ENCODE results near the gene CD36.

CD36 gene

GRCh38 chr7:80643336-80643915 lies 5.0 kb downstream of the CD36 start:
- H3K27ac ChIP-seq (ENCODE audit: low read length), result no peak overlapping the region
- H3K4me1 ChIP-seq (ENCODE audit: low read length), result no peaks in the 10 kb centered on the region
- no peaks in the 10 kb centered on the region for H3K27me3 ChIP-seq (replicated peaks; ENCODE audit: insufficient read depth, low read length)
- H3K9me3 ChIP-seq (replicated peaks; ENCODE audit: insufficient read depth, low read length), result no peaks in the 10 kb centered on the region
- H3K9me2 ChIP-seq (replicated peaks; ENCODE audit: insufficient read depth, low read length), result no peaks in the 10 kb centered on the region
- H3K4me3 ChIP-seq (ENCODE audit: low read length), result no peak overlapping the region
- H3K79me2 ChIP-seq (ENCODE audit: low read length), result no peaks in the 10 kb centered on the region
- no peak for DNase-seq
- no peaks in the 10 kb centered on the region for H3F3A ChIP-seq (ENCODE audit: insufficient read depth, low read length)
- TF ChIP-seq EZH2phosphoT487 (IDR thresholded peaks at IDR 0.05; ENCODE audit: low read length) (no peak), EZH2 (optimal IDR thresholded peaks at IDR 0.05; ENCODE audit: low read depth, low read length) (no peak), CTCF (IDR thresholded peaks at IDR 0.05; ENCODE audit: low read length) (no peak)
- H3K9ac ChIP-seq (ENCODE audit: low read length), result no peak overlapping the region
- H3K4me2 ChIP-seq (ENCODE audit: low read depth, low read length), result no peak overlapping the region
- no peaks in the 10 kb centered on the region for H3K36me3 ChIP-seq (replicated peaks; ENCODE audit: insufficient read depth, low read length)
- H4K20me1 ChIP-seq (ENCODE audit: insufficient read depth, low read length), result no peaks in the 10 kb centered on the region
- no peak overlapping the region for H2AFZ ChIP-seq (ENCODE audit: low read length)

GRCh38 chr7:80644054-80644453 lies 5.6 kb downstream of the CD36 start:
- no peak for DNase-seq
- Histone ChIP-seq H3K27ac (ENCODE audit: low read length) (no peak overlapping the region), H3K9me3 (replicated peaks; ENCODE audit: insufficient read depth, low read length) (no peaks in the 10 kb centered on the region), H3K9me2 (replicated peaks; ENCODE audit: insufficient read depth, low read length) (no peaks in the 10 kb centered on the region), H3K9ac (ENCODE audit: low read length) (no peak overlapping the region), H3K4me3 (ENCODE audit: low read length) (no peak overlapping the region), H3F3A (ENCODE audit: insufficient read depth, low read length) (no peaks in the 10 kb centered on the region), H3K4me1 (ENCODE audit: low read length) (no peaks in the 10 kb centered on the region), H2AFZ (ENCODE audit: low read length) (no peak overlapping the region), H3K36me3 (replicated peaks; ENCODE audit: insufficient read depth, low read length) (no peaks in the 10 kb centered on the region), H4K20me1 (ENCODE audit: insufficient read depth, low read length) (no peaks in the 10 kb centered on the region), H3K79me2 (ENCODE audit: low read length) (no peaks in the 10 kb centered on the region), H3K4me2 (ENCODE audit: low read depth, low read length) (no peak overlapping the region), H3K27me3 (replicated peaks; ENCODE audit: insufficient read depth, low read length) (no peaks in the 10 kb centered on the region)
- TF ChIP-seq EZH2phosphoT487 (IDR thresholded peaks at IDR 0.05; ENCODE audit: low read length) (no peak), CTCF (IDR thresholded peaks at IDR 0.05; ENCODE audit: low read length) (no peak), EZH2 (optimal IDR thresholded peaks at IDR 0.05; ENCODE audit: low read depth, low read length) (no peak)

- no peak overlapping the region for H3K9ac ChIP-seq (ENCODE audit: low read length)
- H2AFZ ChIP-seq (ENCODE audit: low read length), result no peak overlapping the region
- H3K4me1 ChIP-seq (ENCODE audit: low read length), result no peaks in the 10 kb centered on the region
- H3K4me3 ChIP-seq (ENCODE audit: low read length), result no peak overlapping the region
- H3K9me3 ChIP-seq (replicated peaks; ENCODE audit: insufficient read depth, low read length), result no peaks in the 10 kb centered on the region
- TF ChIP-seq EZH2phosphoT487 (IDR thresholded peaks at IDR 0.05; ENCODE audit: low read length), result no peak
- no peak for TF ChIP-seq CTCF (IDR thresholded peaks at IDR 0.05; ENCODE audit: low read length)
- no peak for TF ChIP-seq EZH2 (optimal IDR thresholded peaks at IDR 0.05; ENCODE audit: low read depth, low read length)
- H4K20me1 ChIP-seq (ENCODE audit: insufficient read depth, low read length), result no peaks in the 10 kb centered on the region
- no peak overlapping the region for H3K27ac ChIP-seq (ENCODE audit: low read length)
- no peaks in the 10 kb centered on the region for H3K27me3 ChIP-seq (replicated peaks; ENCODE audit: insufficient read depth, low read length)
- no peaks in the 10 kb centered on the region for H3K36me3 ChIP-seq (replicated peaks; ENCODE audit: insufficient read depth, low read length)
- H3F3A ChIP-seq (ENCODE audit: insufficient read depth, low read length), result no peaks in the 10 kb centered on the region
- H3K79me2 ChIP-seq (ENCODE audit: low read length), result no peaks in the 10 kb centered on the region
- no peaks in the 10 kb centered on the region for H3K9me2 ChIP-seq (replicated peaks; ENCODE audit: insufficient read depth, low read length)
- DNase-seq, result no peak
- H3K4me2 ChIP-seq (ENCODE audit: low read depth, low read length), result no peak overlapping the region
Observed at GRCh38 chr7:80646083-80646865, 7.8 kb downstream of the CD36 start.

All from MM.1S (cell line).